ENCODE results near the gene PCDHGA8.
A peak's percentile ranks its signal among the peaks of the same experiment; 100 is the strongest.
"Not testable (repeated sequence)": the region's sequence is repeated elsewhere in the genome, so short reads cannot be mapped to it uniquely, and the experiment has no call there.

The PCDHGA8 gene

GRCh38 chr5:141371572-141372475 is 20.6 kb upstream of the PCDHGA8 start:
- DNase-seq (ENCODE audit: low spot score), result no peak

- DNase-seq (ENCODE audit: low spot score), result no peak
Observed at GRCh38 chr5:141373673-141374317, 18.6 kb upstream of the PCDHGA8 start, which contains the start of gene PCDHGA6. TSS of gene PCDHGA6 (plus strand) at chr5:141373891. CDS start at chr5:141374084, 193 bp downstream.

DNA sequence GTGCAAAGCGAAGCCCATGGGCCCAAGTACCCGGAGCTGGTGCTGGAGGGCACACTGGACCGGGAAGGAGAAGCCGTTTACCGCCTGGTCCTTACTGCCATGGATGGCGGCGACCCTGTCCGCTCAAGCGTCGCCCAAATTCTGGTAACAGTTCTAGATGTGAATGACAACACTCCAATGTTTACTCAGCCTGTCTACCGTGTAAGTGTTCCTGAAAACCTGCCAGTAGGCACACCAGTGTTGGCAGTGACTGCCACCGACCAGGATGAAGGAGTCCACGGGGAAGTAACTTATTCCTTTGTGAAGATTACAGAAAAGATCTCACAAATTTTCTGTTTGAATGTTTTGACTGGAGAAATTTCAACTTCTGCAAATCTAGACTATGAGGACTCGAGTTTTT is 17.8 kb upstream of the PCDHGA8 start:
- DNase-seq (ENCODE audit: low spot score), result no peak

GRCh38 chr5:141375444-141376155 is 16.8 kb upstream of the PCDHGA8 start:
- DNase-seq (ENCODE audit: low spot score), result not testable (repeated sequence)

DNA sequence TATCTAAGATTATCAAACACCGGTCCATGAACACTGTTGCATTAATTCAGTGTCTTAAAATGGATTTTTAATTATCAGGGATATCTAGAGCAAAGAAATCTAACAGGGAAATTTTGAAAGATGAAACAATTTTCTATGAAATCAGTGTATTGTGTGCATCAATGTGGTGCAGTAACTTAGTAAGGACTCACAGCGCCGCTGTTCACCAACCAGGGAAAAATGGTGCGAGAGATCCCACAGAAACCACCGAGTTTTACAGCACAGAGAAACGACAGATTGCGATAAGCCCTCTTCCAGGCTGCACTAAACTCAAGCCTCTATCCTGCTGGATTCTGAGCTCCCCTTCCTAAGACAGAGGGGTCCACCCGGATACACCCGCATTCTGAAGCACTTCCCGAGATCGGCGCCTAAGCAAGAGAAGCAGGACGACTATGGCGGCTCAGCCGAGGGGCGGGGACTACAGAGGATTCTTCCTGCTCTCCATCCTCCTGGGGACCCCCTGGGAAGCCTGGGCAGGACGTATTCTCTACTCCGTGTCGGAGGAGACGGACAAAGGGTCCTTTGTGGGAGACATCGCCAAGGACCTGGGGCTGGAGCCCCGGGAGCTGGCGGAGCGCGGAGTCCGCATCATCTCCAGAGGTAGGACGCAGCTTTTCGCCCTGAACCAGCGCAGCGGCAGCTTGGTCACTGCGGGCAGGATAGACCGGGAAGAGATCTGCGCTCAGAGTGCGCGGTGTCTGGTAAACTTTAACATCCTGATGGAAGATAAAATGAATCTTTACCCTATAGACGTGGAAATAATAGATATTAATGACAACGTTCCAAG is 9.8 kb upstream of the PCDHGA8 start, which contains the start of gene PCDHGA7:
Gene PCDHGA7 (plus strand): TSS at position 274 of the 826 bp plus-strand sequence. CDS start 158 bp downstream, at position 432.
- DNase-seq (ENCODE audit: low spot score), result peak; percentile 42

DNA sequence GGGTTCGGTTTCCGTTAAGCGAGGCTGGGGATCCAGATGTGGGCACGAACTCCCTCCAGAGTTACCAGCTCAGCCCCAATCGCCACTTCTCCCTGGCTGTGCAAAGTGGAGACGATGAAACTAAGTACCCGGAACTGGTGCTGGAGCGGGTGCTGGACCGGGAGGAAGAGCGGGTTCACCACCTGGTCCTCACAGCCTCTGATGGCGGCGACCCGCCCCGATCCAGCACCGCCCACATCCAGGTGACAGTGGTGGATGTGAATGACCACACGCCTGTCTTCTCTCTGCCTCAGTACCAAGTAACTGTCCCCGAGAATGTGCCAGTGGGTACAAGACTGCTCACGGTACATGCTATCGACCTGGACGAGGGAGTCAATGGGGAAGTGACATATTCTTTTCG is 9.1 kb upstream of the PCDHGA8 start:
- no peak for DNase-seq (ENCODE audit: low spot score)

DNA sequence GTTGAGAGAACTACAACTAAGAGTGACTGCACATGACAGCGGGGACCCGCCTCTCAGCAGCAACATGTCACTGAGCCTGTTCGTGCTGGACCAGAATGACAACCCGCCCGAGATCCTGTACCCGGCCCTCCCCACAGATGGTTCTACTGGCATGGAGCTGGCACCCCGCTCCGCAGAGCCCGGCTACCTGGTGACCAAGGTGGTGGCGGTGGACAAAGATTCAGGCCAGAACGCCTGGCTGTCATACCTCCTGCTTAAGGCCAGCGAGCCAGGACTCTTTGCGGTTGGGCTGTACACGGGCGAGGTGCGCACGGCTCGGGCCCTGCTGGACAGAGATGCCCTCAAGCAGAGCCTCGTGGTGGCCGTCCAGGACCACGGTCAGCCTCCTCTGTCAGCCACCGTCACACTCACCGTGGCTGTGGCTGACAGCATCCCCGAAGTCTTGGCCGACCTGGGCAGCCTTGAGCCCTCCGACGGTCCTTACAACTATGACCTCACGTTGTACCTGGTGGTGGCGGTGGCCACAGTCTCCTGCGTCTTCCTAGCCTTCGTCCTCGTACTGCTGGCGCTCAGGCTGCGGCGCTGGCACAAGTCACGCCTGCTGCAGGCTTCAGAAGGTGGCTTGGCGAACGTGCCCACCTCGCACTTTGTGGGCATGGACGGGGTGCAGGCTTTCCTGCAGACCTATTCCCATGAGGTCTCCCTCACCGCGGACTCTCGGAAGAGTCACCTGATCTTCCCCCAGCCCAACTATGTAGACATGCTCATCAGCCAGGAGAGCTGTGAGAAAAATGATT is 7.8 kb upstream of the PCDHGA8 start:
- no peak for DNase-seq (ENCODE audit: low spot score)

GRCh38 chr5:141387557-141388311 is 4.7 kb upstream of the PCDHGA8 start, which contains the start of gene PCDHGB4:
TSS of gene PCDHGB4 (plus strand) at chr5:141387698. CDS start at chr5:141387885, 187 bp downstream.
- DNase-seq (ENCODE audit: low spot score), result peak; percentile 29

GRCh38 chr5:141388661-141389060 is 3.8 kb upstream of the PCDHGA8 start:
- DNase-seq (ENCODE audit: low spot score), result no peak

GRCh38 chr5:141389153-141390042 is 3.0 kb upstream of the PCDHGA8 start:
- no peak for DNase-seq (ENCODE audit: low spot score)

- no peak for DNase-seq (ENCODE audit: low spot score)
Observed at GRCh38 chr5:141393267-141393666, 834 bp downstream of the PCDHGA8 start.

DNA sequence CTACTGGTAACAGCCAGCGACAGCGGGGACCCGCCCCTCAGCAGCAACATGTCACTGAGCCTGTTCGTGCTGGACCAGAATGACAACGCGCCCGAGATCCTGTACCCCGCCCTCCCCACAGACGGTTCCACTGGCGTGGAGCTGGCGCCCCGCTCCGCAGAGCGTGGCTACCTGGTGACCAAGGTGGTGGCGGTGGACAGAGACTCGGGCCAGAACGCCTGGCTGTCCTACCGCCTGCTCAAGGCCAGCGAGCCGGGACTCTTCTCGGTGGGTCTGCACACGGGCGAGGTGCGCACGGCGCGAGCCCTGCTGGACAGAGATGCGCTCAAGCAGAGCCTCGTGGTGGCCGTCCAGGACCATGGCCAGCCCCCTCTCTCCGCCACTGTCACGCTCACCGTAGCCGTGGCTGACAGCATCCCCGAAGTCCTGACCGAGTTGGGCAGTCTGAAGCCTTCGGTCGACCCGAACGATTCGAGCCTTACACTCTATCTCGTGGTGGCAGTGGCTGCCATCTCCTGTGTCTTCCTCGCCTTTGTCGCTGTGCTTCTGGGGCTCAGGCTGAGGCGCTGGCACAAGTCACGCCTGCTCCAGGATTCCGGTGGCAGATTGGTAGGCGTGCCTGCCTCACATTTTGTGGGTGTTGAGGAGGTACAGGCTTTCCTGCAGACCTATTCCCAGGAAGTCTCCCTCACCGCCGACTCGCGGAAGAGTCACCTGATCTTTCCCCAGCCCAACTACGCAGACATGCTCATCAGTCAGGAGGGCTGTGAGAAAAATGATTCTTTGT is 2.2 kb downstream of the PCDHGA8 start:
- DNase-seq (ENCODE audit: low spot score), result not testable (repeated sequence)

- peak; percentile 62 for DNase-seq (ENCODE audit: low spot score)
Observed at GRCh38 chr5:141397756-141398551, 5.5 kb downstream of the PCDHGA8 start, which contains the start of gene PCDHGB5. TSS of gene PCDHGB5 (plus strand) at chr5:141397947. CDS start at chr5:141398128, 181 bp downstream.

DNA sequence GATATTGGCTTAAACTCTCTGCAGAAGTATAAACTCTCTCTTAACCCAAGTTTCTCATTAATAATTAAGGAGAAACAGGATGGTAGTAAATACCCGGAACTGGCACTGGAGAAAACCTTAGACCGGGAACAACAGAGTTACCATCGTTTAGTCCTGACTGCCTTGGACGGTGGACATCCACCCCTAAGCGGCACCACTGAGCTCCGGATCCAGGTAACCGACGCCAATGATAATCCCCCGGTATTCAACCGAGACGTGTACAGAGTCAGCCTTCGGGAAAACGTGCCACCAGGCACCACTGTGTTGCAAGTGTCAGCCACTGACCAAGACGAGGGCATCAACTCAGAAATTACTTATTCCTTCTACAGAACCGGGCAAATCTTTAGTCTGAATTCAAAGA is 6.2 kb downstream of the PCDHGA8 start:
- no peak for DNase-seq (ENCODE audit: low spot score)

- DNase-seq (ENCODE audit: low spot score), result no peak
Observed at GRCh38 chr5:141399555-141400258, 7.3 kb downstream of the PCDHGA8 start.

DNA sequence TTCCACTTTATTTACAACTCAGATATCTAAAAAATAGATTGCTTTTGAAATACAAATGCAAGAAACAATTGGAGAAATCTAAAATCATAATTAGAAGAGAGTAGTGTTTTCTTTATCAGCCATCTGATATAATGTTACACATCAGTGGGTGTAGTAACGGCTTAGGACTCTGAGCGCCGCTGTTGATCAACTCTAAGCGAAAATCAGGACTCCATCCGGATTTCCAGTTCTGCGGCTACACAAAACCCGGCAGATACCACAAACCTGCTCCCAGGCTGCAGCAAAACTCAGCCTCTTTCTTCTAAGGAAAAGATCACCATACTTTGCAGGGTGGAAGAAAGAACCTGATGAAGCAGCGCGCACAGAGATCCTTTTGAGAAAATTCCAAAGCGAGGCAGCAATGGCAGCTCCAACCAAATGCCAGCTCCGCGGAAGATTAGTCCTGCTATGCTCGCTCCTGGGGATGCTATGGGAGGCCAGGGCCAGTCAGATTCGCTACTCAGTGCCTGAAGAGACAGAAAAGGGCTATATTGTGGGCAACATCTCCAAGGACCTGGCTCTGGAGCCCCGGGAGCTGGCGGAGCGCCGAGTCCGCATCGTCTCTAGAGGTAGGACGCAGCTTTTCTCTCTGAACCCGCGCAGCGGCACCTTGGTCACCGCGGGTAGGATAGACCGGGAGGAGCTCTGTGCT is 10.3 kb downstream of the PCDHGA8 start, which contains the start of gene PCDHGA9:
Gene PCDHGA9 (plus strand): TSS at position 226 of the 691 bp plus-strand sequence. CDS start 175 bp downstream, at position 401.
- peak; percentile 31 for DNase-seq (ENCODE audit: low spot score)

Measured in AG08395 (cell line).